Neural cell (in vitro differentiated cells): ENCODE measurements around the gene VPS72. TPM values are rescaled to one million over a fixed set of nuclear protein-coding genes. Genes with fewer than 3 reads are reported as not detected.

Source experiments
- H2AFZ ChIP-seq: fragments of 200-600, 300-800 bp; sonication (generic), shearing (Covaris generic); 2 replicates; pipeline ENCODE4 v1.6.0; 2014; ENCODE audit warnings: low read depth, mild to moderate bottlenecking, antibody characterized with exemption, low read length, moderate library complexity
- H3F3A ChIP-seq: fragments of 200-600 bp; shearing (Covaris generic); 2 replicates; pipeline ENCODE4 v1.6.1; 2016; ENCODE audit warnings: mild to moderate bottlenecking, moderate library complexity, mixed read lengths, antibody characterized with exemption, low read length; ENCODE audit not compliant: insufficient read depth, poor library complexity, severe bottlenecking
- H3K27ac ChIP-seq: fragments of 200-600, 300-800 bp; sonication (generic), shearing (Covaris generic); 2 replicates; pipeline ENCODE4 v1.5.1; 2014; ENCODE audit warnings: mild to moderate bottlenecking, low read length, moderate library complexity
- H3K27me3 ChIP-seq: fragments of 300-800, 200-600 bp; sonication (generic), shearing (Covaris generic); 2 replicates; pipeline ENCODE4 v1.6.0; 2014; ENCODE audit warnings: mild to moderate bottlenecking, low read depth, low read length, moderate library complexity; ENCODE audit not compliant: insufficient read depth
- H3K36me3 ChIP-seq: fragments of 300-800, 200-600 bp; sonication (generic), shearing (Covaris generic); 2 replicates; pipeline ENCODE4 v1.5.1; 2014; ENCODE audit warnings: mild to moderate bottlenecking, antibody characterized with exemption, low read length, moderate library complexity; ENCODE audit not compliant: insufficient read depth
- H3K4me2 ChIP-seq: fragments of 300-800, 200-600 bp; sonication (generic), shearing (Covaris generic); 2 replicates; pipeline ENCODE4 v1.6.0; 2014; ENCODE audit warnings: mild to moderate bottlenecking, low read length
- H3K4me3 ChIP-seq: fragments of 300-800, 200-600 bp; sonication (generic), shearing (Covaris generic); 2 replicates; pipeline ENCODE4 v1.5.1; 2014; ENCODE audit warnings: mild to moderate bottlenecking, low read length, moderate library complexity
- H3K79me2 ChIP-seq: fragments of 200-600 bp; shearing (Covaris generic); replicated peaks from 2 replicates; pipeline ENCODE4 v1.6.0; 2014; ENCODE audit warnings: mild to moderate bottlenecking, low read length, moderate library complexity; ENCODE audit not compliant: insufficient read depth
- H3K9ac ChIP-seq: fragments of 300-800, 200-600 bp; sonication (generic), shearing (Covaris generic); 2 replicates; pipeline ENCODE4 v1.6.1; 2016; ENCODE audit warnings: mild to moderate bottlenecking, low read length, mixed read lengths
- H3K9me2 ChIP-seq: fragments of 200-600 bp; shearing (Covaris generic); 2 replicates; pipeline ENCODE4 v1.6.1; 2016; ENCODE audit warnings: mild to moderate bottlenecking, low read length, mixed read lengths; ENCODE audit not compliant: insufficient read depth
- H3K9me3 ChIP-seq: fragments of 200-600, 300-800 bp; sonication (generic), shearing (Covaris generic); 2 replicates; pipeline ENCODE4 v1.6.1; 2016; ENCODE audit warnings: mild to moderate bottlenecking, mixed run types, low read length, moderate library complexity, mixed read lengths
- H4K20me1 ChIP-seq: fragments of 200-600 bp; shearing (Covaris generic); 2 replicates; pipeline ENCODE4 v1.6.1; 2016; ENCODE audit warnings: mild to moderate bottlenecking, mixed run types; ENCODE audit not compliant: insufficient read depth
- EP300 ChIP-seq: fragments of 450-650 bp; conservative IDR thresholded peaks from 2 replicates; pipeline ENCODE4 v1.6.1; 2014; ENCODE audit warnings: antibody characterized with exemption, mild to moderate bottlenecking, moderate library complexity; ENCODE audit not compliant: poor library complexity, severe bottlenecking
- EZH2 ChIP-seq: fragments of 200-600, 300-800 bp; shearing (Covaris generic), sonication (generic); IDR thresholded peaks from 2 replicates; pipeline ENCODE4 v1.6.1; 2014; ENCODE audit warnings: antibody characterized with exemption, low read length, borderline replicate concordance, mild to moderate bottlenecking; ENCODE audit not compliant: insufficient read depth, poor library complexity, severe bottlenecking
- MXI1 ChIP-seq: fragments of 450-650 bp; conservative IDR thresholded peaks from 2 replicates; pipeline ENCODE4 v1.6.1; 2014; ENCODE audit warnings: antibody characterized with exemption, mild to moderate bottlenecking; ENCODE audit not compliant: poor library complexity, severe bottlenecking
- POLR2AphosphoS5 ChIP-seq: IDR thresholded peaks from 2 replicates; pipeline ENCODE4 v1.6.1; 2012
- RAD21 ChIP-seq: fragments of 450-650 bp; conservative IDR thresholded peaks from 2 replicates; pipeline ENCODE4 v1.6.1; 2014; ENCODE audit warnings: antibody characterized with exemption, mild to moderate bottlenecking, moderate library complexity
- SMC3 ChIP-seq: fragments of 450-650 bp; conservative IDR thresholded peaks from 2 replicates; pipeline ENCODE4 v1.6.1; 2014; ENCODE audit warnings: antibody characterized with exemption, mild to moderate bottlenecking, moderate library complexity; ENCODE audit not compliant: poor library complexity
- TAF1 ChIP-seq: IDR thresholded peaks from 2 replicates; pipeline ENCODE4 v1.6.1; 2012; ENCODE audit warnings: low read depth
- polyA minus RNA-seq: library from RNA; depleted of rRNA, polyadenylated mRNA; stranded (reverse); fragments of >200 nt; gene quantifications from 2 replicates; pipeline ENCODE4 v1.2.3, GENCODE V29; 2014
- polyA plus RNA-seq: library from polyadenylated mRNA; depleted of rRNA; stranded (reverse); fragments of >200 nt; gene quantifications from 2 replicates; pipeline ENCODE4 v1.2.3, GENCODE V29; 2014
- TF ChIP-seq, protein P1 (sequence below): fragments of 450-650 bp; IDR thresholded peaks from 2 replicates; pipeline ENCODE4 v1.5.1; 2014; ENCODE audit warnings: antibody characterized with exemption, mild to moderate bottlenecking, moderate library complexity; ENCODE audit not compliant: poor library complexity, severe bottlenecking
- TF ChIP-seq, protein P2 (sequence below): IDR thresholded peaks from 2 replicates; pipeline ENCODE4 v1.6.1; 2012; ENCODE audit warnings: borderline replicate concordance

Gene VPS72
- polyA plus RNA-seq (232 and 275 TPM in 2 replicates), polyA minus RNA-seq (118 and 129 TPM in 2 replicates)

DNA sequence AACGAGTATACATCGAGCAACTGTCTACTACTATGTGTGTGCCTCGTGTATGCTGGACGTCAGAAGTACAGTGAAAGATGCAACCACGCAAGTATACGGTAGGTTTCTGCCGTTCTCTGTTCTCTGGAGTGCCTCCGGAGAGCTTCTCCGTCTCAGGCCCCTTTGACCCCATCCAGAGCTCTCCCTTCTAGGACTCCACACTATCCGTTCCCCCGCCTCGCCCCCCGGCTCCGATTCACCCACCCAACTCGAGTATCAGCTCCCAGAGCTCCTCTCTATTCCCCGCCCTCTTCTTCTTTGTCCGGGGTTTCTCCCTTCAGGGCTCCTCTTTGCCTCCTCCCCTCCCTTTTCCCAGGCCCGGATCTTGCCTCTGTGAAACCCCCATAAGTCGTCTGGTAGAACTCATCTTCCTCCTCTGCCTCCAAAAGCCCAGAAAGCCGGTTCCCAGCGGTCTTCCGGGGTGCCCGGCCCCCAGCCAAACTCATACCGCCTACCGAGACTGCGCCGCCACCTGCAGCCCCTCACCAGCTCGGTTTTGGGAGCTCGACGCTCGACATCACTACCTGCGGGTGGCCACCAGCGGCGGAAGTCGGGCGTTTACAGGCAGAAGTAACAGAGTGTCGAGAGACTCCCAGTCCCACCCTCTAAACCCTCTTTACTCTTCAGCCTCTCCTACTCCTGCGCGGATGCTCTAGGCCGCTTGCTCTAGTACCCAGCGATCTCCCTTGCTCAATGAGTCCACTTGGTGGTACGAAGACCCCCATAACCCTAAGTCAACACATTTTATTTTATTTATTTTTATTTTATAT, at the start of gene VPS72:
VPS72 (minus strand) TSS at position 561 of the 809 bp plus-strand sequence; CDS start at position 485, 76 bp downstream.
- peak within 1 kb of the TSS; percentile 87 for H3K9ac ChIP-seq
- peak within 1 kb of the TSS; percentile 70 for H3K4me3 ChIP-seq
- no peaks in the 10 kb centered on the region for H4K20me1 ChIP-seq
- no peaks in the 10 kb centered on the region for H3K9me3 ChIP-seq
- H3K79me2 ChIP-seq, result peaks cover 28% of the 10 kb centered on the region
- no peaks in the 10 kb centered on the region for H3K9me2 ChIP-seq
- H3K27ac ChIP-seq, result peak within 1 kb of the TSS; percentile 93
- peak within 1 kb of the TSS; percentile 48 for H2AFZ ChIP-seq
- peak within 1 kb of the TSS; percentile 83 for H3K4me2 ChIP-seq
- H3F3A ChIP-seq, result no peaks in the 10 kb centered on the region
- H3K36me3 ChIP-seq, result no peaks in the 10 kb centered on the region
- H3K27me3 ChIP-seq, result peaks cover 5% of the 10 kb centered on the region
- TF ChIP-seq RAD21 (peak; percentile 26), EZH2 (no peak), EP300 (no peak), MXI1 (peak; percentile 84), POLR2AphosphoS5 (peak; percentile 99), SMC3 (peak; percentile 46), TAF1 (peak; percentile 77)
- TF ChIP-seq, protein P1, sequence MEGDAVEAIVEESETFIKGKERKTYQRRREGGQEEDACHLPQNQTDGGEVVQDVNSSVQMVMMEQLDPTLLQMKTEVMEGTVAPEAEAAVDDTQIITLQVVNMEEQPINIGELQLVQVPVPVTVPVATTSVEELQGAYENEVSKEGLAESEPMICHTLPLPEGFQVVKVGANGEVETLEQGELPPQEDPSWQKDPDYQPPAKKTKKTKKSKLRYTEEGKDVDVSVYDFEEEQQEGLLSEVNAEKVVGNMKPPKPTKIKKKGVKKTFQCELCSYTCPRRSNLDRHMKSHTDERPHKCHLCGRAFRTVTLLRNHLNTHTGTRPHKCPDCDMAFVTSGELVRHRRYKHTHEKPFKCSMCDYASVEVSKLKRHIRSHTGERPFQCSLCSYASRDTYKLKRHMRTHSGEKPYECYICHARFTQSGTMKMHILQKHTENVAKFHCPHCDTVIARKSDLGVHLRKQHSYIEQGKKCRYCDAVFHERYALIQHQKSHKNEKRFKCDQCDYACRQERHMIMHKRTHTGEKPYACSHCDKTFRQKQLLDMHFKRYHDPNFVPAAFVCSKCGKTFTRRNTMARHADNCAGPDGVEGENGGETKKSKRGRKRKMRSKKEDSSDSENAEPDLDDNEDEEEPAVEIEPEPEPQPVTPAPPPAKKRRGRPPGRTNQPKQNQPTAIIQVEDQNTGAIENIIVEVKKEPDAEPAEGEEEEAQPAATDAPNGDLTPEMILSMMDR, result peak; percentile 38
- TF ChIP-seq, protein P2, sequence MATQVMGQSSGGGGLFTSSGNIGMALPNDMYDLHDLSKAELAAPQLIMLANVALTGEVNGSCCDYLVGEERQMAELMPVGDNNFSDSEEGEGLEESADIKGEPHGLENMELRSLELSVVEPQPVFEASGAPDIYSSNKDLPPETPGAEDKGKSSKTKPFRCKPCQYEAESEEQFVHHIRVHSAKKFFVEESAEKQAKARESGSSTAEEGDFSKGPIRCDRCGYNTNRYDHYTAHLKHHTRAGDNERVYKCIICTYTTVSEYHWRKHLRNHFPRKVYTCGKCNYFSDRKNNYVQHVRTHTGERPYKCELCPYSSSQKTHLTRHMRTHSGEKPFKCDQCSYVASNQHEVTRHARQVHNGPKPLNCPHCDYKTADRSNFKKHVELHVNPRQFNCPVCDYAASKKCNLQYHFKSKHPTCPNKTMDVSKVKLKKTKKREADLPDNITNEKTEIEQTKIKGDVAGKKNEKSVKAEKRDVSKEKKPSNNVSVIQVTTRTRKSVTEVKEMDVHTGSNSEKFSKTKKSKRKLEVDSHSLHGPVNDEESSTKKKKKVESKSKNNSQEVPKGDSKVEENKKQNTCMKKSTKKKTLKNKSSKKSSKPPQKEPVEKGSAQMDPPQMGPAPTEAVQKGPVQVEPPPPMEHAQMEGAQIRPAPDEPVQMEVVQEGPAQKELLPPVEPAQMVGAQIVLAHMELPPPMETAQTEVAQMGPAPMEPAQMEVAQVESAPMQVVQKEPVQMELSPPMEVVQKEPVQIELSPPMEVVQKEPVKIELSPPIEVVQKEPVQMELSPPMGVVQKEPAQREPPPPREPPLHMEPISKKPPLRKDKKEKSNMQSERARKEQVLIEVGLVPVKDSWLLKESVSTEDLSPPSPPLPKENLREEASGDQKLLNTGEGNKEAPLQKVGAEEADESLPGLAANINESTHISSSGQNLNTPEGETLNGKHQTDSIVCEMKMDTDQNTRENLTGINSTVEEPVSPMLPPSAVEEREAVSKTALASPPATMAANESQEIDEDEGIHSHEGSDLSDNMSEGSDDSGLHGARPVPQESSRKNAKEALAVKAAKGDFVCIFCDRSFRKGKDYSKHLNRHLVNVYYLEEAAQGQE, result peak; percentile 57

DNA sequence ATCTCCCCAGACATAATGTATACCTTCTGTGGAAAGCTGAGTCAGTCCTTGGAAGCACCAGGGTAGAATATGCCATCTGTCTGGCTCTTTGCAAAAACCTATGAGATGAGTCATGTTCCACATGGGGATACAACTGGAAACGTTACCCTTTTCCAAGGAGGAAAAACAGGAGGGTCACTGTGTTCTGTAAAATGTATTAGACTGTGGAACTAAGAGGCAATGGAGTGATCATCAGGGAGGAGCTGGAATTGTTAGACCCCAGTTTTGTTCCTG, 48.4 kb upstream of the VPS72 start:
- Histone ChIP-seq H3K36me3 (no peaks in the 10 kb centered on the region), H3K4me2 (no peak overlapping the region), H3K4me3 (no peak overlapping the region), H3K9me3 (no peaks in the 10 kb centered on the region), H2AFZ (no peak overlapping the region), H3K27me3 (no peaks in the 10 kb centered on the region), H3K79me2 (no peaks in the 10 kb centered on the region), H3F3A (no peaks in the 10 kb centered on the region), H4K20me1 (no peaks in the 10 kb centered on the region), H3K9ac (no peak overlapping the region), H3K27ac (no peak overlapping the region), H3K9me2 (no peaks in the 10 kb centered on the region)
- TF ChIP-seq POLR2AphosphoS5, result no peak
- no peak for TF ChIP-seq EP300
- TF ChIP-seq, protein P1, result no peak
- no peak for TF ChIP-seq TAF1
- TF ChIP-seq RAD21, result no peak
- no peak for TF ChIP-seq SMC3
- TF ChIP-seq, protein P2, result no peak
